HG03457 (cell line): ENCODE measurements around the gene GLYR1.

Experiments used
- ATAC-seq: cut with Tn5 transposase; IDR thresholded peaks from one replicate; pipeline ENCODE4 v1.9.1; 2021; ENCODE audit warnings: moderate number of reproducible peaks; ENCODE audit not compliant: unreplicated experiment

The GLYR1 gene

GRCh38 chr16:4850211-4850610 is 3.1 kb upstream of the GLYR1 start:
- no peak for ATAC-seq

GRCh38 chr16:4847774-4848587 is 893 bp upstream of the GLYR1 start:
- ATAC-seq: peak; percentile 11

GRCh38 chr16:4846503-4846900 is 586 bp downstream of the GLYR1 start:
- ATAC-seq: no peak

GRCh38 chr16:4840984-4841383 is 6.1 kb downstream of the GLYR1 start:
- ATAC-seq: no peak

GRCh38 chr16:4839942-4840341 is 7.1 kb downstream of the GLYR1 start:
- no peak for ATAC-seq

- no peak for ATAC-seq
Observed at GRCh38 chr16:4837733-4838501, 9.2 kb downstream of the GLYR1 start.

GRCh38 chr16:4836727-4837126 is 10.4 kb downstream of the GLYR1 start:
- ATAC-seq: no peak

- ATAC-seq: no peak
Observed at GRCh38 chr16:4833584-4833983, 13.5 kb downstream of the GLYR1 start.

GRCh38 chr16:4832698-4833343 is 14.3 kb downstream of the GLYR1 start:
- no peak for ATAC-seq

GRCh38 chr16:4831616-4832015 is 15.5 kb downstream of the GLYR1 start:
- ATAC-seq: no peak

- ATAC-seq: no peak
Observed at GRCh38 chr16:4830408-4830807, 16.7 kb downstream of the GLYR1 start.

- no peak for ATAC-seq
Observed at GRCh38 chr16:4828567-4829321, 18.3 kb downstream of the GLYR1 start.

- ATAC-seq: no peak
Observed at GRCh38 chr16:4826980-4827379, 20.1 kb downstream of the GLYR1 start.

GRCh38 chr16:4826526-4826925 is 20.6 kb downstream of the GLYR1 start:
- ATAC-seq: no peak

- ATAC-seq: no peak
Observed at GRCh38 chr16:4825196-4825595, 21.9 kb downstream of the GLYR1 start.

- no peak for ATAC-seq
Observed at GRCh38 chr16:4820652-4821051, 26.4 kb downstream of the GLYR1 start.

GRCh38 chr16:4814542-4815173 is 32.4 kb downstream of the GLYR1 start:
- no peak for ATAC-seq

GRCh38 chr16:4814046-4814445 is 33.0 kb downstream of the GLYR1 start:
- no peak for ATAC-seq

GRCh38 chr16:4813251-4814003 is 33.7 kb downstream of the GLYR1 start:
- ATAC-seq: no peak

GRCh38 chr16:4811773-4812172 is 35.3 kb downstream of the GLYR1 start:
- ATAC-seq: no peak
